ENCODE data around the gene IL22RA2.
"Not testable (repeated sequence)": the region's sequence is repeated elsewhere in the genome, so short reads cannot be mapped to it uniquely, and the experiment has no call there.

- TF ChIP-seq POLR2A, POLR2AphosphoS5 (IDR thresholded peaks at IDR 0.05; ENCODE audit: low read depth, low read length): not testable (repeated sequence)
These were observed 34.0 kb upstream of the IL22RA2 start for GRCh38 chr6:137207457-137207856.
